Fibroblast of peridontal ligament (primary cell): ENCODE results near the gene IRGQ.
"Not testable (repeated sequence)": the region's sequence is repeated elsewhere in the genome, so short reads cannot be mapped to it uniquely, and the experiment has no call there.

Source experiments
- DNase-seq: peaks from one replicate; pipeline ENCODE4 v3.0.0-alpha.2; 2010; ENCODE audit errors: extremely low read depth

Gene IRGQ

DNA sequence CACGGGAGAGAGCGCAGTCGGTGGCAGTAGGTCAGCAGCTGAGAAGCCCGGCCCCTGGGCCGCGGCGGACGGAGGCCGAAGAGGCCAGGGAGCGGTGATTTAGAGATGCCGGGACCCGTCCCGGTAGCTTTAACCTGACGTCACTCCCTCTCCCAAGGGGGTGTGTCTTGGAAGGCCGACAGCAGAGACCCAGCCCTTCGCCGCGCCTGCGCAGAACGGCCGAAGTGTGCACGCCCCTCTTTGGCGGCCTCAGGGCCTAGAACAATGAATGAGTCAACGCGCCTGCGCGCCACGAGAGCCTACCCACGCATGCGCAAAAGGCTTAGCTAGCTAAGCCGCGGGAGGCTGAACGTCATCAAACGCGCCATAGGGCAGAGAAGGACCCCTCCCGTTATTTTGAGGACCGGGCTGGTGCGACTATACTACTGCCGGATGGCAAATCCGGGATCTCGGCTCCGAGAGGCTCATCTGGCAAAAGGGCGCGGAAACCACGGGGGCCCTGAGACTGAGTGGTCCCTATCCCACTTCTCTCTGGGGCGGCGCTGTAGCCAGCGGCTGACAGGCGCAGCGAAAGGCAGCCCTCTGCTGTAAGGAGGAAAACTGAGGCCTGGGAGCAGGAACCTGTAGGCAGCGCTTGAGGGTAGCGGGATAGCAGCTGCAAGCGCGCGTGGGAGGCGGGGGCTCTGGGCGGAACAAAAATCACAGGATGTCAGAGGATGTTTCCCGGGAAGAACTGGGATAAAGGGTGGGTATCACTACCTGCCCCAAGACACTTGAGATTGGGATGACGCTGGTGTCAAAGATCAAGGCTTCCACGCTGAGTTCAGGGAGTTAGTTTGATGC, at the start of gene IRGQ, which contains the start of gene ZNF576:
TSS of gene IRGQ (minus strand) at position 136 of the 843 bp plus-strand sequence. CDS start 796 bp downstream, outside the sequence.
TSS of gene ZNF576 (plus strand) at position 597 of the 843 bp plus-strand sequence. CDS start 514 bp downstream, outside the sequence.
- peak; percentile 99 for DNase-seq

- DNase-seq = no peak
These were observed 48.2 kb upstream of the IRGQ start for GRCh38 chr19:43644181-43644580.

DNA sequence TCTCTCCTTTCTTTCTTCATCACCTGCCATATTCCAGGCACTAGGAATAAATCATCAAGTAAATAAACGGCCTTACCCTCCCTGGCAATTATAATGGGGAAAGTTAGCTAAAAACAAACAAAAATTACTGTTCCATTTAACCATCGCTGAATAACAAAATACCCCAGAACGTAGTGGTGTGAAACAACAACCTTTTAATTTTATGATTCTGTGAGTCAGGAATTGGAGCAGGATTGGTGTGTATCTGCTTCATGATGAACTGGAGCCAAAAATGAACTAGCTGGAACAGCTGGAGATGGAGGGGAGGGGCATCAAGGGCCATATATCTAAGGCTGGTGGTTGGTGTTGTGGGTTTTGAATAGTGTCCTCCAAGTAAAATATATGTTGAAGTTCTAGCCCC, 47.4 kb upstream of the IRGQ start:
- peak; percentile 6 for DNase-seq

DNA sequence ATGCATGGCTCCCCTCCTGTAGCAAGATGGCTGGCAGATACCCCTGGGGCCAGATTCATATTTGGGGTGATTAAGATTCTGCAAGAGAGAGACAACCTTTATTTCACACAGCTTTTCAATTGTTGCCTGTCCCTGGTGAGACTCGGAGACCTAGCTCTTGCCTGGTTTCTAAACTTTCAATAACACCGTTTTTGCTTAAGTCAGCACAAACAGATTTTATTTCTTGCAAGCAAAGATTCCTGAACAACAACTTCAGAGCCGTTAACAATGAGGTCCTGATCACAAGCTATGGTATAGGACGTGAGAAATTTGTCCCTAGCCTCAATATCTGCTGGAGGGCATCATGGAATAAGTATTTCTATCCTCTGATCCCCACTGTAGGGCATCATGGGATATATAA, 46.6 kb upstream of the IRGQ start:
- no peak for DNase-seq

DNA sequence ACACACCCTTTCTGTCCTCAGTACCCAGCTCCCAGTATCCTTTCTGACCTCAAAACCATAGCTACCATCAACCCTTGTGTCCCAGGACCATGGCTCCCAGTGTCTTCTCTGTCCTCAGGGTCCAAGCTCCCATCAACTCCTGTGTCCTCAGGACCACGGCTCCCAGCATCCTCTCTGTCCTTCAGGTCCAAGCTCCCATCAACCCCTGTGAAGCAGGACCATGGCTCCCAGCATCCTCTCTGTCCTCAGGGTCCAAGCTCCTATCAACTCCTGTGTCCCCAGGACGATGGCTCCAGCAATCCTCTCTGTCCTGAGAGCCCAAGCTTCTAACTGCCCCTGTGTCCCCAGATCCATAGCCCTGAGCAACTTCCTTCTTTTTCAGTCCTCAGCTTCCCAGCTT, 45.4 kb upstream of the IRGQ start:
- no peak for DNase-seq

DNA sequence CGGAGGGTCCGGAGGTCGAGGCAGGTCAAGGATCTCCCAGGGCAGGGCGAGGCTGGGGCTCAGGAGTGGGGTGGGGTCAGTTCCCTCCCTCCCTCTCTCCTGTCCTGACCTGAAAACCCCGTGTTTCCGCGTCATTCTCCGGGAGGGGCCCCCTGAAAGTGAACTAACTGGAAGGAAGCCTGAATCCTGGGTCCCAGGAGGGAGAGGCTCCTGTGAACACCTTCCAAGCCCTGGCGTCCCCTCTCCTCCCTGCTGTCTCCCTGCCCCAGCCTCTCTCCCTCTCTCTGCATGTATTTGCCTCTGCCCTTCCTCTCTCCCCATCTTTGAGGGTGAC, 44.5 kb upstream of the IRGQ start:
- DNase-seq = no peak

- DNase-seq = no peak
These were observed 43.8 kb upstream of the IRGQ start, which contains the start of gene CADM4 for GRCh38 chr19:43639519-43640423. Gene CADM4, minus strand, starts transcription at chr19:43639850. Its CDS starts 60 bp downstream, at chr19:43639790.

DNA sequence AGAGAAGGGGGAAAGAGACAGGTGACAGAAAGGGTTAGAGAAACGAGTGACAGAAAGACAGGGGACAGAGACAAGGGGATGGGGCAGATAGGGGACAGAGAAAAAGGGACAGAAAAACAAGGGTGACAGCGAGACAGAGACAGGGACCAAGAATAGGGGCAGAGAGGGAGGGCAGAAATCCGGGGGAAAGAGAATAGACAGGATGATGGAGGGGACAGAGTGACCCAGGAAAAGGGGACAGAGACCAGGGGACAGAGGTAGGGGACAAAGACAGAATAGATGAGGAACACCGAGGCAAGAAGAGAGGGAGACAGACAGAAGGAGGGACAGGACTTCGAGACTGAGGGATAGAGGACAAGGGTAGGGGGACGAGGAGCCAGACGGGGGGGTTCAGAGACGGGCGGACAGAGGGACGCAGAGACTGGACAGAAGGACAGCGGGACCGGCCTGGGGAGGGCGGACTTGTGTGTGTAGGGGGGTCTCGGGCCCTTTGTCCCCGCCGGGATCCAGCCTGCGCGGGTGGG, 43.1 kb upstream of the IRGQ start:
- DNase-seq = no peak

DNA sequence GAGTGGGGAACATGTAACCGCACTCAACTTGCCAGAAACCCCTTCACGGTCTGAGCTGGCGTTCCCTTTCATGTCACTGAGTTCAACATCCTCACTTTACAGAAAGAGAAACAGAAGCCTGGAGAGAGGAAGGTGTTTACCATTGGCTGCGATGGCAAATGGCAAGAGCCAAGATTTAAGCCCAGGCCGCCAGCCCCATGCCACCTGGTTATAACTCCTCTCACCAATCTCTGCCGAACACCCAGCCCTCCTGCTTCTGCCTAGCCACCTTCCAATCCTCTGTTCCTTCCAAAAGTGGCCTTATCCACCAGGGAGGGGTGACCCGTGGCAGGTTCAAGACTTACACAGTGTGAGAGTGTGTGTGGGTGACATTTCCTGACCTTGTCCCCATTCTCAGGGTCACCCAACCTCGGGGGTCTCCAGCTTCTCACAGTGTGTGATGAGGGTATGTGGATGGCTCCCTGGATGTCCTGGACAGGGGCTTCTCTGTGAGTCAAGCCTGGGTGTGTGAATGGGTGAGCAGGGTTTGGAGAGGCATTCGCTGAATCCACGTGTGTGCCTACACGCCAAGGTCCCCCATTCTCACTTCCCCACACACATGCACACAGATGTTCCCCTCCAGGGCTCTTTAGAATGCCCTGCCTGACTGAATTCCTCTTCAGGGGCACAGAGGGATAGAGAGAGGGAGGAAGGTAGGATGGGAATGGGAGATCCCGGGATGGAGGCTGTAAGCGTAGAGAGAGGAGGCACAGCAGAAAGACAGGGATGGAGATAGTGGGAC, 42.5 kb upstream of the IRGQ start:
- DNase-seq = no peak

GRCh38 chr19:43636121-43636683, 40.3 kb upstream of the IRGQ start:
- DNase-seq = no peak

DNA sequence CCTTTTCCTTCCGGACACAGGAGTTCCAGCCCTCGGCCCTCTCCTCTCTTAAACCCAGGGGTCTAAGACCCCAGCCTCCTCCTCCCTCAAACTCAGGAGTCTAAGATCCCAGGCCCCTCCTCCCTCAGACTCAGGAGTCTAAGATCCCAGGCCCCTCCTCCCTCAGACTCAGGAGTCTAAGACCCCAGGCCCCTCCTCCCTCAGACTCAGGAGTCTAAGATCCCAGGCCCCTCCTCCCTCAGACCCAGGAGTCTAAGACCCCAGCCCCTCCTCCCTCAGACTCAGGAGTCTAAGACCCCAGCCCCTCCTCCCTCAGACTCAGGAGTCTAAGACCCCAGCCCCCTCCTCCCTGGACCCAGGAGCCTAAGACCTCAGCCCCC, 39.6 kb upstream of the IRGQ start:
- DNase-seq = not testable (repeated sequence)

- DNase-seq = peak; percentile 26
These were observed 39.1 kb upstream of the IRGQ start for GRCh38 chr19:43634872-43635560.

GRCh38 chr19:43634506-43634871, 38.6 kb upstream of the IRGQ start:
- no peak for DNase-seq

DNA sequence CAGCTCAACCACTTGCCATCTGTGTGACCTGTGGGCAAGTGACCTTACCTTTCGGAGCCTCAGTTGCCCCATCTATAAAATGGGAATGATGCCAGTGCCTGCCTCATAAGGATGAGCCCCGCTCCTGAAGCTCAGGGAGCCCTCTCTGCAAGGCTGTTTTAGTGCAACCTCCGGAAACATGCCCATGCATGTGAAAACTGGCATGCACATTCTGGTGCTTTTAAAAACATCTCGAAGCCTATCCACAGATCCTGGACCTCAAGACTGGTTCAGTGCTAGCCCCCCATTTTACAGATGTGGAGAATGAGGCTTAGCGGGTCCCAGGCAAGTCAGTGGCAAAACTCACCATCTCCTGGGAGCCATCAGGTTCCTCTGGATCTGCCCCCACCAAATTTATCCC, 38.1 kb upstream of the IRGQ start:
- no peak for DNase-seq

DNA sequence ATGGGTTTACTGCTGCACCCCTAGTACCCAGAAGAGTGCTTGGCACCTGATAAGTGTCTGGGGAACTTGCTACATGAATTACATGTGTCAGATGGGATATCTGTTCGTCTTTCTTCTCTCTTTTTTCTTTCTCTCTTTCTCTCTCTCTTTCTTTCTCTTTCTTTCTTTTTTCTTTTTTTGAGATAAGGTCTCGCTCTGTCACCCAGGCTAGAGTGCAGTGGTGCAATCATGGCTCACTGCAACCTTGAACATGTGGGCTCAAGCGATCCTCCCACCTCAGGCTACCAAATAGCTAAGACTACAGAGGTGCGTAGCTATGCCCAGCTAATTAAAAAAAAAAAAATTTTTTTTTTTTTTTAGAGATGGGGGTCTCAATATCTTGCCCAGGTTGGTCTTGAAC, 37.6 kb upstream of the IRGQ start:
- DNase-seq = no peak

DNA sequence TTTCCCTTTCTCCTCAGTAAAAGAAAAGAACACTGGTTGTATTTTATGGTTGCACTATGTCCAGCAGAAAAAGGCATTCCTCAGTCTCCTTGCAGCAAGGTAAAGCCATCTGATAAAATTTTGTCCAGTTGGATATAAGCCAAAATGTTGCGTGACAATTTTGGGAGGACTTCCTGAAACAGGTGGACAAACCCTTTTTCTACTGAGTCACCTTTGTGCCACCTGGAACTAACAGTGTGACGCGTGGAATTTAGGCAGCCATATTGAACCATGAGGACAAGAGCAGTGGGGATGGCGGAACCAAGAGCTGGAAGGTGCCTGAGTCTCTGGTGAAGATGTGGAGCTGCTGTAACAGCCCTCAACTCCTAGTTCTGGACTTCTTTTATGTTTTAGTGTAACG, 35.6 kb upstream of the IRGQ start:
- DNase-seq = no peak

DNA sequence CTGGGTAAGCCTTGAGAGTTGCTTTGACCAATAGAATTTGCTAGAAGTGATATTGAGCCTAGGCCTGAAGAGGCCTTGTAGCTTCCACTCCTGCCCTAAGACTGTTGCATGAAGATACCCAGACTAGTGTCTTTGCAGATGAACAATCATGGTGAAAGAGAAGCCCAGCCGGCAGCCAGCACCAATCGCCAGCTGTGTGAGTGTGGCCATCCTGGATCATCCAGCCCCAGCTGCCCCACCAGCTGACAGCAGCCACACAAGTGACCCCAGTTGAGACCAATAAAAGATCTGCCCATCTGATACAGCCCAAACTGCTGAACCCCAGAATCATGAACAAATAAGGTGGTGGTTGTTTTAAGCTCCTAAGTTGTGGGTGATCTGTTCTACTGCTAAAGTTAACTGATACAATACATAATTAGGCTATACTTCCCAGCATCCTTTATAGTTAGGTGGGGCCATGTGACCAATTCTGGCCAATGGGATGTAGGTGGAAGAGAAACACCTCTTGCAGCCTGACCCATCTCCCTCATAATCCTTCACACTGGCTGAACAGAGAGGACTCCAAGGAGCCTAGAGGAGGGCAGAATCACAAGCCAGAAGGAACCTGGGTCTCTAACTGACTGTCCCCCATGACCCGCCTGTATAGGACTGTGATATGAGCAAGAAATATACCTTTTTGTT, 32.9 kb upstream of the IRGQ start:
- DNase-seq = no peak

- DNase-seq = no peak
These were observed 30.9 kb upstream of the IRGQ start for GRCh38 chr19:43626838-43627237.

DNA sequence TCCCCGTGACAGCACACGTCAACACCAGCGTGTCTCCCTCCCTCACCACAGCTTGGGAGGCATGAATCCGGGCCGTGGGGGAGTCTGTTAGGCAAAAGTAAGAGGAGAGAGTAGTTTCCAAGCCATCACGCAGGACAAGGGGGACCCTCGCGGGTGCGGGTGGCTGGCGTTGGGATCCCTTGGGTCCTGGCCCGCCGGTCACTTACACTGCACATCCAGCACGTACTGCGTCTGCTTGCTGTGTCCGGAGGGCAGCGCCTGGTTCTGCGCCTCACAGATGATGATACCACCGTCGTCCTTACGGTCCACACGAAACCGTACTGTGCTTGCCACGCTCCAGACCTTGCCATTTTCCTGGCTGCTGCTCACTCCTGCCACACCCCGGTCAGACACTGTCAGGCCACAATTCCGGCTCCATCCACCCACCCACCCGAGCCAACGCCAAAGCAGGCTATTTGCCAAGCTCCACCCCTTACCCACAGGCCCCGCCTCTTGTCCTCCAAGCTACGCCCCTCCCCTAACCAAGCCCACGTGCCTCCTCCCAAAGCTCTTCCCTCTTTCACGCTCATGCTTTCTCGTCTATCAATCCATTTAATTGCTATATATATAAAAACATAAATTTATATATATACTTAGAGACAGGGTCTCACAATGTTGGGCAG, 30.1 kb upstream of the IRGQ start:
- no peak for DNase-seq

DNA sequence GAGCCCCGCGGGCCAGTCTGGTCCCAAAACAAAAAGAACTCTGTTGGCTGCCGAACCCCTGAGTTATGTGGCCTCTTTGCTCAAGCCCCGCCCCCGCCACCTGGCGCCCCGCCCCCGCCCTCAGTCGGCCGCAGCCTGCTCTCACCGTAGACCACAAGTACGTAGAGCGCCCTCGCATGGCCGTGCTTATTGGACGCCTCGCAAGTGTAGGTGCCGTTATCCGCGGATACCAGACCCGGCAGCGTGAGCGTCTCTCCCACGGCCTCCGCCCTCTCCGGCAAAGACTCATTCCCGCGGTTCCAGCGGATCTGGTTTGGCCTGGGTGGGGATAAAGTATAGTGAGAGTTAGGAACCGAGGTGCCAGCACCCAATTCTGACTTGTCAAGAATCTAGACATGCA, 29.0 kb upstream of the IRGQ start:
- no peak for DNase-seq
